ENCODE data around the gene FBXO17. TPM values are rescaled to one million over a fixed set of nuclear protein-coding genes. Genes with fewer than 3 reads are reported as not detected.
"Not testable (repeated sequence)": the region's sequence is repeated elsewhere in the genome, so short reads cannot be mapped to it uniquely, and the experiment has no call there.

FBXO17 gene
- polyA plus RNA-seq, 2 of the 4 experiments (the other 2 are of a cell fraction) = 68.1 to 112 TPM

DNA sequence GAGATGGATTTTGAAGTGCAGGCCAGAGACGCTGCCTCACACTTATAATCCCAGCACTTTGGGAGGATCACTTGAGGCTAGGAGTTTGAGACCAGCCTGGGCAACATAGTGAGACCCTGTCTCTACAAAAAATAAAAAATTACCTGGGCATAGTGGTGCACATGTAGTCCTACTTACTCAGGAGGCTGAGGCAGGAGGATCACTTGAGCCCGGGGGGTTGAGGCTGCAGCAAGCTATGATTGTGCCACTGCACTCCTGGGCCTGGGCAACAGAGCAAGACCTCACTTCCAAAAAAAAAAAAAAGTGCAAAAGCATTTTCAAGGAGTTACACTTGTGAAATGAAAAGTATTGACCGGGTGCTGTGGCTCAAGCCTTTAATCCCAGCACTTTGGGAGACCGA lies 27.6 kb upstream of the FBXO17 start:
- H3K4me1 ChIP-seq = no peaks in the 10 kb centered on the region
- ATAC-seq (no peak), DNase-seq (ENCODE audit: low read depth in 1 of 2, low spot score in 1 of 2) (no peak), FAIRE-seq (no peak)
- TF ChIP-seq BHLHE40 (IDR thresholded peaks at IDR 0.05; ENCODE audit: low read depth, low read length) = no peak
- no peak for TF ChIP-seq RFX5 (IDR thresholded peaks at IDR 0.05)
- TF ChIP-seq ATOH8 (CRISPR knock-in tag; IDR thresholded peaks at IDR 0.05; ENCODE audit: low read depth) = no peak
- TF ChIP-seq KDM1A (IDR thresholded peaks at IDR 0.05; ENCODE audit: low read depth) = no peak
- TF ChIP-seq HOXB5 (CRISPR knock-in tag; IDR thresholded peaks at IDR 0.05) = no peak
- no peak for TF ChIP-seq EHMT2 (IDR thresholded peaks at IDR 0.05; ENCODE audit: low read depth)
- no peak for TF ChIP-seq CEBPB (IDR thresholded peaks at IDR 0.05)
- TF ChIP-seq GATA3 (IDR thresholded peaks at IDR 0.05; ENCODE audit: borderline replicate concordance) = no peak
- no peak for TF ChIP-seq RAD21 (conservative IDR thresholded peaks at IDR 0.05 in 1 of 2, IDR thresholded peaks at IDR 0.05 in 1 of 2)
- TF ChIP-seq HEYL (CRISPR knock-in tag; IDR thresholded peaks at IDR 0.05) = no peak
- no peak for TF ChIP-seq MAX (IDR thresholded peaks at IDR 0.05)
- TF ChIP-seq SREBF2 (IDR thresholded peaks at IDR 0.05) = no peak
- TF ChIP-seq TP53 (CRISPR knock-in tag; IDR thresholded peaks at IDR 0.05) = no peak
- TF ChIP-seq NPAS2 (CRISPR knock-in tag; IDR thresholded peaks at IDR 0.05; ENCODE audit: borderline replicate concordance) = no peak
- TF ChIP-seq RARB (CRISPR knock-in tag; IDR thresholded peaks at IDR 0.05) = no peak
- no peak for TF ChIP-seq ZFP36 (IDR thresholded peaks at IDR 0.05; ENCODE audit: borderline replicate concordance, partially characterized antibody)
- no peak for TF ChIP-seq ZSCAN20 (CRISPR knock-in tag; IDR thresholded peaks at IDR 0.05)
- no peak overlapping the region for H3K27ac ChIP-seq
- no peaks in the 10 kb centered on the region for H3K9me3 ChIP-seq
- WGBS (ENCODE audit: missing lambda C conversion rate) = 56% methylated on average over 4 of the region's 4 CpGs
- POLR2A ChIA-PET = no interaction called here
- no peak overlapping the region for H3K4me3 ChIP-seq
- H3K4me2 ChIP-seq = no peak overlapping the region
- CTCF ChIA-PET = interaction anchor here (1.6 to 3.0 kb wide), 2 partner anchors 26 to 49 kb away, joined by 3 to 8 read pairs; no protein-coding TSS in a partner anchor

DNA sequence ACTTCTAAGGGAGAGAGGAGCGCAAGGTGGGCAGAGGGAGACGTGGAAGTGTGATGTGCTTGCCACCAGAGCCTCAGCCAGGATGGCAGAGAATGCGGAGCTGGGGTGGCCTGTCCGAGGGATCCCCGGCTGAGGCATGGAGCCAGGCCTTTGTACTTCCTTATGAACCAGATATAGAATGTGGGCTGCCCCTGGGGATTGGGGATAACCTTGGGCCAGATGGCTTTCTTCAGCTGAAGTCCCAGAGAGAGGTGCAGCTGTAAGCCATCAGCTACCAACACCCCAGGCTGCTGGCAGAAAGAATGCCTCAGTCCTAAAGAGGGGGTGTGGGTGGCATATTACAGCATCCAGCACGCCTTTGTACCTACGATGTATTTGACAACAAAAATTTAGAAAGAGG lies 25.5 kb upstream of the FBXO17 start:
- DNase-seq (ENCODE audit: low read depth in 1 of 2, low spot score in 1 of 2) (no peak), FAIRE-seq (no peak), ATAC-seq (peak; percentile 32 to 49; a peak in 4 of 6 replicates)
- no peak overlapping the region for H3K4me3 ChIP-seq
- WGBS (ENCODE audit: missing lambda C conversion rate) = 88% methylated on average over 7 of the region's 7 CpGs
- TF ChIP-seq RFX5 (IDR thresholded peaks at IDR 0.05) = no peak
- no peak for TF ChIP-seq NR3C1 (IDR thresholded peaks at IDR 0.05)
- TF ChIP-seq EHMT2 (IDR thresholded peaks at IDR 0.05; ENCODE audit: low read depth) = no peak
- no peak for TF ChIP-seq FOSB (CRISPR knock-in tag; IDR thresholded peaks at IDR 0.05)
- TF ChIP-seq, protein P1, sequence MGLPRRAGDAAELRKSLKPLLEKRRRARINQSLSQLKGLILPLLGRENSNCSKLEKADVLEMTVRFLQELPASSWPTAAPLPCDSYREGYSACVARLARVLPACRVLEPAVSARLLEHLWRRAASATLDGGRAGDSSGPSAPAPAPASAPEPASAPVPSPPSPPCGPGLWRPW (IDR thresholded peaks at IDR 0.05) = no peak
- TF ChIP-seq ZSCAN20 (CRISPR knock-in tag; IDR thresholded peaks at IDR 0.05) = no peak
- no peak for TF ChIP-seq CBX2 (IDR thresholded peaks at IDR 0.05; ENCODE audit: borderline replicate concordance, low read depth)
- no peak for TF ChIP-seq PHF8 (IDR thresholded peaks at IDR 0.05; ENCODE audit: borderline replicate concordance, low read depth)
- TF ChIP-seq HMGXB4 (CRISPR knock-in tag; IDR thresholded peaks at IDR 0.05; ENCODE audit: borderline replicate concordance) = no peak
- H3K4me1 ChIP-seq = no peaks in the 10 kb centered on the region
- no peak overlapping the region for H3K4me2 ChIP-seq
- no peaks in the 10 kb centered on the region for H3K9me3 ChIP-seq
- ChIA-PET POLR2A (no interaction called here), CTCF (interaction anchor here (0.8 to 6.3 kb wide), 4 partner anchors 25 to 186 kb away, joined by 3 to 56 read pairs (median 6); partner anchors contain the start of gene FBXO17)
- H3K27ac ChIP-seq = no peak overlapping the region

GRCh38 chr19:38997576-38997975 lies 22.0 kb upstream of the FBXO17 start:
- DNase-seq (ENCODE audit: low read depth in 1 of 2, low spot score in 1 of 2); H3K4me2 ChIP-seq; ATAC-seq; H3K9me3 ChIP-seq; H3K27ac ChIP-seq; FAIRE-seq; H3K4me1 ChIP-seq; H3K4me3 ChIP-seq: not testable (repeated sequence)
- ChIA-PET POLR2A (interaction anchor here (1.8 kb wide), 1 partner anchor 22 kb away, joined by 6 read pairs; the partner anchor contains the start of gene FBXO17), CTCF (interaction anchor here (0.7 to 6.3 kb wide), 10 partner anchors 9 to 595 kb away, joined by 3 to 56 read pairs (median 4); partner anchors contain the start of genes FAM98C and FBXO17)
- 68% methylated on average over 3 of the region's 3 CpGs for WGBS (ENCODE audit: missing lambda C conversion rate)
